ENCODE measurements around the gene IFT43. TPM values are rescaled to one million over a fixed set of nuclear protein-coding genes. Genes with fewer than 3 reads are reported as not detected.

Gene IFT43
- total RNA-seq, 1 experiment from 2014 or later, result 24.2 TPM

GRCh38 chr14:76040704-76041103 lies 55.1 kb downstream of the IFT43 start:
- intact Hi-C loops (cut with micrococcal nuclease), result no loop called here
- Histone ChIP-seq H4K20me1 (ENCODE audit: insufficient read depth) (no peaks in the 10 kb centered on the region), H3K27ac (ENCODE audit: low read depth, low read length) (no peak overlapping the region), H3K9me3 (ENCODE audit: control insufficient read depth in 1 of 2, insufficient read depth in 1 of 2, low read depth in 1 of 2, low read length in 2 of 2) (no peaks in the 10 kb centered on the region), H3K27me3 (ENCODE audit: insufficient read depth, low read length) (no peaks in the 10 kb centered on the region), H3K79me2 (ENCODE audit: insufficient read depth, low read length) (no peaks in the 10 kb centered on the region), H3K4me1 (ENCODE audit: control insufficient read depth in 1 of 2, insufficient read depth in 2 of 2, low read length in 2 of 2) (no peaks in the 10 kb centered on the region), H2AFZ (ENCODE audit: low read depth, low read length, poor library complexity, severe bottlenecking) (no peak overlapping the region), H3K4me3 (replicated peaks in 1 of 2; ENCODE audit: low read depth in 1 of 2, low read length in 2 of 2) (no peak overlapping the region), H3K9me2 (ENCODE audit: insufficient read depth) (no peaks in the 10 kb centered on the region), H3K36me3 (ENCODE audit: control insufficient read depth in 1 of 2, insufficient read depth in 2 of 2, low read length in 2 of 2) (no peaks in the 10 kb centered on the region), H3K9ac (ENCODE audit: low read length) (no peak overlapping the region), H3K4me2 (ENCODE audit: low read length) (no peak overlapping the region)
- ChIA-PET RAD21 (ENCODE audit: low non-redundant PET in 1 of 2, low total read pairs in 2 of 2, uncharacterized antibody in 2 of 2, unreplicated experiment in 2 of 2) (no interaction called here), POLR2A (no interaction called here), CTCF (no interaction called here)
- no peak for ATAC-seq
- no peak for TF ChIP-seq POLR2AphosphoS5 (IDR thresholded peaks at IDR 0.05; ENCODE audit: low read depth, low read length)
- no peak for TF ChIP-seq ZNF274 (IDR thresholded peaks at IDR 0.05; ENCODE audit: low read depth, low read length)
- TF ChIP-seq TCF7L2 (IDR thresholded peaks at IDR 0.05; ENCODE audit: borderline replicate concordance, extremely low read depth, insufficient read depth, insufficient read length), result no peak
- TF ChIP-seq EGR1 (IDR thresholded peaks at IDR 0.05; ENCODE audit: low read depth), result no peak
- TF ChIP-seq CEBPB (IDR thresholded peaks at IDR 0.05; ENCODE audit: low read depth), result no peak
- no peak for TF ChIP-seq REST (IDR thresholded peaks at IDR 0.05; ENCODE audit: low read depth)
- no peak for TF ChIP-seq EZH2 (IDR thresholded peaks at IDR 0.05)
- TF ChIP-seq ZFX (IDR thresholded peaks at IDR 0.05), result no peak
- TF ChIP-seq ATF3 (IDR thresholded peaks at IDR 0.05), result no peak
- no peak for TF ChIP-seq SIN3A (IDR thresholded peaks at IDR 0.05; ENCODE audit: low read depth)
- no peak for TF ChIP-seq POLR2A (IDR thresholded peaks at IDR 0.05; ENCODE audit: borderline replicate concordance, extremely low read depth, insufficient read depth, insufficient read length)
- no peak for TF ChIP-seq MAX (IDR thresholded peaks at IDR 0.05)
- TF ChIP-seq SP1 (IDR thresholded peaks at IDR 0.05; ENCODE audit: low read depth), result no peak
- TF ChIP-seq EZH2phosphoT487 (IDR thresholded peaks at IDR 0.05; ENCODE audit: borderline replicate concordance), result no peak
- BruUV-seq (replicated peaks), result no TSS peak
- DNase-seq (ENCODE audit: low read depth, low spot score), result no peak

All from HCT116 (cell line).